GM11168 (cell line): ENCODE results near the gene CST5.
"Not testable (repeated sequence)": the region's sequence is repeated elsewhere in the genome, so short reads cannot be mapped to it uniquely, and the experiment has no call there.

Experiments used
- in situ Hi-C: fragments of 300-500 bp; cut with MboI; formaldehyde crosslinking; loops from one replicate; pipeline ENCODE4 v1.12.0; 2022; ENCODE audit warnings: low sequenced_read_pairs; ENCODE audit not compliant: unreplicated experiment

CST5 gene

DNA sequence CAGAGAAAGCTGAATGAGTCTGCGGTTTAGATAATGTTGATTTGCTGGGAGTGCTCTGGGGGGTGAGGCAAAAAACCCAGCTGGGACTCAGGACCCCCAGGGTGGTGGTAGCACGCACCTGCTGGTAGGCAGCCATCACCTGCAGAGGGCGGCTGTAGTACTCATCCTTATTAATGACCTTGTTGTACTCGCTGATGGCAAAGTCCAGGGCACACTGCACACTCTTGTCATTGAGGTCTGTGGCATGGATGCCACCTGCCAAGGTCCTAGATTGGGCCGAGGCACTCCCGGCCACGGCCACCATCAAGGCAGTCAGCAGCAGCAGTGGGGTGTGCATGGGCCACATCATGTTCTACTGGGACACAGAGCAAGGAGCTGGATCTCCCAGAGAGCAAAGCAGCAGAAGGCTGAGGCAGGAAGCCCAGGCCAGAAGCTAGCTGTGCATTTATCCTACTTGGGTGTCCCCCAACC is at the start of gene CST5:
Gene CST5, minus strand, starts transcription at position 421 of the 471 bp plus-strand sequence. Its CDS starts 72 bp downstream, at position 349.
- in situ Hi-C loops = no loop called here

DNA sequence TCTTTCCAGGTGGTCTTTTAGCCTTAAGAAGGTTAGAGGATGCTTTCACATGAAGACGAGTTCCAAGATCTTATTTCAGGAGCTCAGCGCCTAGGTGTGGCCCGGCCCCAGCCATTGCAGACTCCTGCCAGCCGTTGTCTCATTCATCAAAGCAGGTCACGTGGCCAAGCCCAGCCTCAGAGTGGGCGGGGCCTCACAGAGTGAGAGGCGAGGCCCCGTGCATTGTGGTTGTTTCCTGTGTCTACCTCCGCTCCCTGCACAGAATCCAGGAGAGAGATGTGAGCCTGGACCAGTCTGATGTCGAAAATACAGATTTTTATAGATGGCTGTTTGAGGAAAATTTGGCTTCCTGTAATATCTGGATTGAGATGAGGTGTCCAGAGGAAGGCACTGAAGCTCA is 49.2 kb upstream of the CST5 start:
- in situ Hi-C loops = no loop called here

DNA sequence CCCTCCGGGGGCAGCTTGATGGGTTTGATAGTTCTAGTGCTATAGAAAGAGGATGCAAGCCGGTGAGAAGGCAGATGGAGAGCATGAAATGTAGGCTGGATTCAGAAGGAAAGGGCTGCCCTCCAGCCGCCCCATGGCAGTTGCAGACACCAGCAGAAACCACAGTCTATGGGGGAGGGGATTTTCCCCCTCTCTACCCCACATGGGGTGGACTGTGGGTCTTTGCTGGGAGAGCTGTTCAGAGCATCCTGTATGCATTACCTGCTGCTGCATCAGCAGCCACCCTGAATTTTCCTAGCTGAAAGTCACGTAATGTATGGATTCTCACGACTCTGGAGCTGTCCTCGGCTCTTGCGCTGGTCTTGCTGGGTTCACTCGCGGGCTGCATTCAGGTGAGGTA is 48.8 kb upstream of the CST5 start:
- in situ Hi-C loops = no loop called here

DNA sequence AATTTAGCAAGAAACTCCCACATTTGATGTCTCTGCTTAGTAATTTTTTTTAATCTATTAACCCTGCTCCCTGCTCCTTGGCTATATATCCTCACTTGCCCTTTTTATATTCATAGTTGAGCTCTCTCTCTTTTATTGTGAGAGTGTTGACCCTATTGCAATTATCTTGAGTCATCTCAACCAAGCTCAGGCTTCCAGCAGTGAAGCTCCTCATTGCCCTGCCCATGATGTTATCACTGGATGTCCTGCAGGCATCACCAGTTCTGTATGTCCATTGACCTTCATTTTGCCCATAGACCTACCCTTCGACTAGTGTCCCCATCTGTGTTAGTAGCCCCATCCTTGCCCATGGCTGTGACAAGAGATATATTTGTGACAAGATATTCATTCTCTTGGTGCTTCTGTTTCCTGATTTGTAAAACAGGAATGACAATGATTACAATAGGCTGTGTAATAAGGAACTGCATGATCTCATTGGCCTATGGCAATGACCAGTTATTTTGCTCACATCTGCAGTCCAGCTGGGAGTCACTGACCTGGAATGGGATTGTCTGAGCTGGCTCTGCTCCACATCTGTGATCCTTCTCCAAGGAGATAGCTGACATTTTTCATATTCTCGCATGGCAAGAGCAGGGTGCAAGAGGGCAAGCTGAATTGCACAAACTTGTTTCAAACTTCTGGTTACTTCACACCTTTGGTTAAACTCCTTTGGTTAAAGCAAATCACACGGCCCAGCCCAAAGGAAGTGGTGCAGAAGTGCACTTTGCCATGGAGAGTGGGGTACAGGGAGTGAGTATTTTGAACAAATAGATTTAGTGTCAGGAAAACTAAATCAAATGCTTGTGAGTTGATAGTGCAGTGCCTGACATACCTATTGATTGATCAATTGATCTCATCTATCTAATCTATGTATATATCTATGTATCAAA is 47.7 kb upstream of the CST5 start:
- in situ Hi-C loops = no loop called here

GRCh38 chr20:23926526-23926880 is 47.0 kb upstream of the CST5 start:
- in situ Hi-C loops = no loop called here

DNA sequence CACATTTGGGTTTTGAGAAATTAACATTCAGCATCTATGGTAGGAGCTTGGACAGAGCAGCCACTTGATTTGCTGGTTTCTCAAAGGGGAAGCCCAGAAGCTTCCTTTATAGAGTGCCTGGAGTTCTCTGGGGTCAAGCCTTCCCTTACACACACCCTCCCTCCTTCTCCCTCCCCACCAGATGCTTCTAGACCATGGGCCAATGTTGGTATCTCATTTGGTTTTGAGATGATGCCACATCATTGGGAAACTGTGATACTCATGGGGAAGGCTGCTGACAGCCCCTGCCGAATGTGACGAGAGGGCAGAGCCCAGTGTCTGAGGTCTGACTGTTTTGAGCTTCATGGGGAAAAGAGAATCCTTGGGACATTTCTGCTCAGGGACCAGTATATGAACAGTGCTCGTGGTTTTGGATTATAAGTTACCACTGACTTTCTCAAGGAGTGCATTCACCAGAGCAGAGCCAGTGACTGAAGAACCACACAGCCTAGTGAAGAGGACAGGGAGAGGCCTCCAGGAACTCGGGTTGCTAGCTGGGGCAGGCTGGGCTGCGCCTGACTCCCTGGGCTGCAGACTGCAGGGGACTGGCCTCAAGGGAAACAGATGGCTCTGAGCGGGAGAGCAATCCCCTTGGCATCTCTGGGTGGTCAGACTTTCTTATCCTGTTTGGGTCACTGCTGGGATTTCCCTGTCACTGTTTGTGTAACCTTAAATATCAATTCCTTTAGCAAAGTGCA is 46.4 kb upstream of the CST5 start:
- in situ Hi-C loops = no loop called here

DNA sequence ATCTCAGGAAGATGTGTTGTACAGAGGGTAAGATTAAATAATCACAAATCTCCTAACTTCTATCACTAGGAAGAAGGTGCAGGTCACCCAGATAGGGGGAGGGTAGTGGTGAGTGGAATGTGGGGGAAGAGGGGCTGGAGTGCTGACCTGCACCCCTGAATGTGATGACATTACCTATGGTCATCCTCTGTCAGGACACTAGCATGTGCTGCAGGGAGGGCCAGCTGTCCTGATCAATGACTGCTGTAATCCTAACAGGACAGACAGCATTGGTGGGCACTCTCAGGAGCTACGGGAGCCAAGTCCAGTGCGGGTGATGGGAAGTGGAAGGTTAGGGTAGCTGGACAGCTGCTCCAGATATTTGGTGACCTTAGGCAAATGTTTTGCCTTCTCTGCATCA is 45.2 kb upstream of the CST5 start:
- in situ Hi-C loops = no loop called here

- in situ Hi-C loops = no loop called here
Measured at GRCh38 chr20:23923891-23924435, 44.4 kb upstream of the CST5 start.

GRCh38 chr20:23923311-23923710 is 43.8 kb upstream of the CST5 start:
- in situ Hi-C loops = no loop called here

GRCh38 chr20:23920408-23921325 is 41.1 kb upstream of the CST5 start:
- in situ Hi-C loops = no loop called here

DNA sequence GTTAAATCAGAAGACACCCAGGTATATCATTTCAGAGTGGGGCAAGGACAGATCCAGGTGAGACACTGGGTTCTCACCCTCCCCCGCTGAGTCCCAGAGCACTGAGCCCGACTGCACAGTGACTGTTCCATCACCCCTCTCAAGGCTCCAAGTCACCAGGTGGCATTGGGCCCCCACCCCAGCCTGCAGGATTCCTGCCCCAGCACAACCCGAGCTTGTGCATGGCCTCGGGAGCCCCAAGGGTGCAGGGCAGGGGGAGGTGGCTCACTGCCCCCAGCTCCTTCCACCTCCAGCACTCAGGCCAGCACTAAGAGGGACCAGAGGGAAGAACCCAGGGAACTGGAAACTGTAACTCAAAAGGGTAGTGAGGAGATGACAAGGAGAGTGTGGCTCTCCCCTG is 39.3 kb upstream of the CST5 start:
- in situ Hi-C loops = no loop called here

GRCh38 chr20:23918101-23918862 is 38.7 kb upstream of the CST5 start:
- in situ Hi-C loops = no loop called here

DNA sequence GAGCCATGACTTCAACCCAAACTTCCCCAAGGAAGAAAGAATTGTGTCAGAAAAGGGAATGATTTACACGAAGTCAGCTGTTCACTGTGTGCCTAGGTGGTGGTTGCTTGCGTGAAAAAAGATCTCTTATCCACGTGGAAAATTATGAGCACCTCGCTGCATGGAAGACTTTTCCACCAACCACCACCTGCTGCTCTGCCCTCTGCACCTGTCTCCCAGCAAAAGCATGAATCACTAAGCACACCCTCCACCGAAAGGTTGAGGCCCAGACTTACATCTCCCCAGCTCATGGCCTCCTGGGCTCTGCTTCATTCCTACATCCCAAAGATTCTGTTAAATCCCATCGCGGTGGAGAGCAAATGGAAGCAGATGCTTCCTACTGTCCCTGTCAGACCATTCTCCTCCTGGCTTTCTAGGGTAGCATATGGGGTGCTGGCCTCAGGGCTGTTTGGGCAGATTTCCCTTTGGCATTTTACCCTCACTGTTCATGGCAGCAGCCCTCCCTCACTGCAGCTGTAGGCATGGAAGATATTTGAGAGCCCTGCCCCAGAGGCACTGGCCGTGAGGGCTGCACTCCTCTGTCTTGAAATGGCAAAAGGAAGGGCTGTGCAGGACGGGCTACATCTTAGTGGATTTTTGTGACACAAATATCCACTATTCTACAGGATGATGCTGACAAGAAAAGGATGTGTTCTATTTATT is 37.6 kb upstream of the CST5 start:
- in situ Hi-C loops = no loop called here

- in situ Hi-C loops = no loop called here
Measured at GRCh38 chr20:23915844-23916243, 36.3 kb upstream of the CST5 start.

GRCh38 chr20:23914469-23914868 is 34.9 kb upstream of the CST5 start:
- in situ Hi-C loops = not testable (repeated sequence)

DNA sequence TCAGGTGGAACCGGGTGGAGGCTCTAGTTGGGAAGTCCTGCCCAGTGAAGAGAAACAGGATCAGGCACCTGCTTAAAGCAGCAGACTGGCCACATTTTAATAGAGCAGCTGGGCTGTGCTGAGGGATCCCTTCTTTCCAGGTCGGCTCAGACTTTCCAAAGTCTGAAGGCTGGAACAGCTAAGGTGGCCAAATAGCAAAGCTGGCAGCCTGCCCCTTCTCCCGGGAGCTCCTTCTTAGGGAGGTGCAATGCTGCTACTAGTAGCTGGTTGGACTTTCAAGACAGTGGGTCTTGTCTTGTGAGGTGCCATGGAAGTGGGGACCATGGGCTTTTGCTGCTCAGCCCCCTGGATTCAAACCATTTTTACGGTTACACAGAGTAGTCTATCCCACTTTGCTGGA is 30.7 kb upstream of the CST5 start:
- in situ Hi-C loops = no loop called here

GRCh38 chr20:23909390-23909789 is 29.8 kb upstream of the CST5 start:
- in situ Hi-C loops = no loop called here

- in situ Hi-C loops = no loop called here
Measured at GRCh38 chr20:23907579-23907978, 28.0 kb upstream of the CST5 start.

GRCh38 chr20:23902396-23902795 is 22.8 kb upstream of the CST5 start:
- in situ Hi-C loops = not testable (repeated sequence)
